AG04450 (cell line): ENCODE measurements around the gene RALGPS1. TPM values are rescaled to one million over a fixed set of nuclear protein-coding genes. Genes with fewer than 3 reads are reported as not detected.

Experiments used
- CTCF ChIA-PET: fragments of 300-600, 350-600 bp; formaldehyde crosslinking; extraction: SDS; loops from one replicate; lab custom pipeline; 2022; ENCODE audit warnings: antibody characterized with exemption, inconsistent platforms; lab: Charles Lee
- POLR2A ChIA-PET: fragments of 350-600 bp; formaldehyde crosslinking; extraction: SDS; loops from one replicate; lab custom pipeline; 2021; ENCODE audit warnings: antibody characterized with exemption, inconsistent platforms; lab: Yijun Ruan, JAX
- DNase-seq: peaks from one replicate; pipeline ENCODE4 v3.0.0-alpha.2; 2011; ENCODE audit warnings: low read depth, low spot score
- H3K27ac ChIP-seq: one replicate; pipeline ENCODE4 v1.5.1; 2012; ENCODE audit warnings: low read depth, low read length, control low read depth
- H3K27me3 ChIP-seq: one replicate; pipeline ENCODE4 v1.6.0; 2012; ENCODE audit warnings: low read length; ENCODE audit not compliant: control insufficient read depth, insufficient read depth
- H3K4me3 ChIP-seq: 2 replicates; pipeline ENCODE4 v1.5.1; 2011; ENCODE audit warnings: mild to moderate bottlenecking, low read depth, low read length, control low read depth
- H3K9me3 ChIP-seq: 2 replicates; pipeline ENCODE4 v1.5.1; 2012; ENCODE audit warnings: low read length; ENCODE audit not compliant: control insufficient read depth, insufficient read depth
- polyA plus RNA-seq: library from polyadenylated mRNA; depleted of rRNA; stranded (reverse); fragments of >200 nt; gene quantifications from 2 replicates; pipeline ENCODE4 v1.2.3, GENCODE V29; 2011
- TF ChIP-seq, protein P1 (sequence below): IDR thresholded peaks from 2 replicates; pipeline ENCODE4 v1.5.1; 2011; ENCODE audit warnings: low read depth, low read length, control low read depth, inconsistent platforms

RALGPS1 gene
- polyA plus RNA-seq, 1 experiment = 4.6 TPM

DNA sequence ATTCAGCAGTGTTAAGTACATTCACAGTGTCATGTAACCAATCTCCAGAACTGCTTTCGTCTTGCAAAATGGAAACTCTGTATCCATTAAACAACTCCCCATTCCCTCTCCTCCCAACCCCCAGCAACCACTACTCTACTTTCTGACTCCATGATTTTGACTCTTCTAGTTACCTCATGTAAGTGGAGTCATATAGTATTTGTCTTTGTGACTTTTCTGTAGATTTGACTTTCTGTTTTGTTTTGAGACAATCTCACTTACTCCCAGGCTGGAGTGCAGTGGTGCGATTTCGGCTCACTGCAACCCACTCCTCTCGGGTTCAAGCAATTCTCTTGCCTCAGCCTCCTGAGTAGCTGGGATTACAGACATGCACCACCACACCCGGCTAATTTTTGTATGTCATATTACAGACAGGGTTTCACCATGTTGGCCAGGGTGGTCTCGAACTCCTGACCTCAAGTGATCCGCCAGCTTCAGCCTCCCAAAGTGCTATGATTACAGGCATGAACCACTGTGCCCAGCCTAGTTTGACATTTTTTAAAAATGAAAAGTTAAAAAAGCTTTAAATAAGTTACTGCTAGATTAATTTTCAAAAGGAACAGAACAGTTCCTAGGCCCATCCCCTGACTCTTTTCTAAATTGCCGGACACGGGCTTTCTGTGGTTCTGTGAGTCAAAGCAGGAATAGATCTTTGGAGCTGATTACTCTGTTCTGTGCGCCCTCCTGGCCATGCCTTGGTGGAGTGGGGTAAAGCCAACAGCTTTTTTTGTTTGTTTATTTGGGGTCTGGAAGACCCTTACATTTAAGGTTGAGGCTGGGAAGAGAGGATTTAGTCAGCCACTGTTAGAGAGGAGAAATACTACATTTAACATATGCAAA lies 59.3 kb downstream of the RALGPS1 start:
- DNase-seq = no peak
- no peaks in the 10 kb centered on the region for H3K27me3 ChIP-seq
- ChIA-PET POLR2A (no interaction called here), CTCF (no interaction called here)
- no peak overlapping the region for H3K4me3 ChIP-seq
- TF ChIP-seq, protein P1, sequence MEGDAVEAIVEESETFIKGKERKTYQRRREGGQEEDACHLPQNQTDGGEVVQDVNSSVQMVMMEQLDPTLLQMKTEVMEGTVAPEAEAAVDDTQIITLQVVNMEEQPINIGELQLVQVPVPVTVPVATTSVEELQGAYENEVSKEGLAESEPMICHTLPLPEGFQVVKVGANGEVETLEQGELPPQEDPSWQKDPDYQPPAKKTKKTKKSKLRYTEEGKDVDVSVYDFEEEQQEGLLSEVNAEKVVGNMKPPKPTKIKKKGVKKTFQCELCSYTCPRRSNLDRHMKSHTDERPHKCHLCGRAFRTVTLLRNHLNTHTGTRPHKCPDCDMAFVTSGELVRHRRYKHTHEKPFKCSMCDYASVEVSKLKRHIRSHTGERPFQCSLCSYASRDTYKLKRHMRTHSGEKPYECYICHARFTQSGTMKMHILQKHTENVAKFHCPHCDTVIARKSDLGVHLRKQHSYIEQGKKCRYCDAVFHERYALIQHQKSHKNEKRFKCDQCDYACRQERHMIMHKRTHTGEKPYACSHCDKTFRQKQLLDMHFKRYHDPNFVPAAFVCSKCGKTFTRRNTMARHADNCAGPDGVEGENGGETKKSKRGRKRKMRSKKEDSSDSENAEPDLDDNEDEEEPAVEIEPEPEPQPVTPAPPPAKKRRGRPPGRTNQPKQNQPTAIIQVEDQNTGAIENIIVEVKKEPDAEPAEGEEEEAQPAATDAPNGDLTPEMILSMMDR = no peak
- H3K27ac ChIP-seq = no peak overlapping the region
- H3K9me3 ChIP-seq = no peaks in the 10 kb centered on the region

DNA sequence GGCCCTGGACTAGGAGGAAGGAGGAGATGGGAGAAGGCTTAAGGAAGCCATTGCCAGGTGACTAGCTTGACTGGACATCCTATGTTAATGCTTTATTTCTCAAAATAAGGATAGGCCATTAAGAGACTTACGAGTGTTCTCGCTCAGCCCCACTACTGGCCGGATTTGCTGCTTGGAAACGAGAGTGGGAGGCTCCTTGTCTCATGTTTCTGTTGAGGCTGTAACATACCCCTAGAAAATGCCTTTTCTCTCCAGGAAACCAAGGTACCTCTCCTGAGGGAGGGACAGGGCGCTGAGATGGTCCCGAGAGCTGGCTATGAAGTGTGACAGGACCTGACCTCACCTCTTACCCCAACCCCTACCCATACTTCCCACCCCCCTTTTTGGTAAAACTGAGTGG lies 60.0 kb downstream of the RALGPS1 start:
- no peak for DNase-seq
- CTCF ChIA-PET = no interaction called here
- H3K9me3 ChIP-seq = no peaks in the 10 kb centered on the region
- TF ChIP-seq, protein P1 = no peak
- H3K27me3 ChIP-seq = no peaks in the 10 kb centered on the region
- POLR2A ChIA-PET = no interaction called here
- H3K4me3 ChIP-seq = no peak overlapping the region
- no peak overlapping the region for H3K27ac ChIP-seq

- ChIA-PET CTCF (interaction anchor here (1.1 kb wide), 1 partner anchor 10 kb away, joined by 3 read pairs; no protein-coding TSS in a partner anchor), POLR2A (no interaction called here)
- no peak for DNase-seq
- TF ChIP-seq, protein P1 = no peak
- H3K9me3 ChIP-seq = no peaks in the 10 kb centered on the region
- H3K27ac ChIP-seq = no peak overlapping the region
- no peaks in the 10 kb centered on the region for H3K27me3 ChIP-seq
- H3K4me3 ChIP-seq = no peak overlapping the region
Measured at GRCh38 chr9:126975327-126976220, 61.0 kb downstream of the RALGPS1 start.

- ChIA-PET CTCF (interaction anchor here (1.1 to 1.3 kb wide), 2 partner anchors 14 to 123 kb away, joined by 3 to 6 read pairs; no protein-coding TSS in a partner anchor), POLR2A (no interaction called here)
- Histone ChIP-seq H3K9me3 (peaks cover 6% of the 10 kb centered on the region; the same call in 1 of the 2 replicates), H3K27ac (no peak overlapping the region), H3K27me3 (no peaks in the 10 kb centered on the region), H3K4me3 (no peak overlapping the region)
- TF ChIP-seq, protein P1 = no peak
- no peak for DNase-seq
Measured at GRCh38 chr9:126979461-126979860, 64.9 kb downstream of the RALGPS1 start.
